Ishikawa (cell line): ENCODE measurements around the gene CREG2.

Experiments used
- CEBPB ChIP-seq: IDR thresholded peaks from 2 replicates; pipeline ENCODE4 v1.6.1; 2012
- CREB1 ChIP-seq: IDR thresholded peaks from 2 replicates; pipeline ENCODE4 v1.6.1; 2012; ENCODE audit warnings: low read depth
- EGR1 ChIP-seq: IDR thresholded peaks from 2 replicates; pipeline ENCODE4 v1.6.1; 2012
- EP300 ChIP-seq: IDR thresholded peaks from 2 replicates; pipeline ENCODE4 v1.6.1; 2012; ENCODE audit warnings: borderline replicate concordance
- FOXM1 ChIP-seq: IDR thresholded peaks from 2 replicates; pipeline ENCODE4 v1.6.1; 2012; ENCODE audit warnings: low read depth, borderline replicate concordance
- NFIC ChIP-seq: IDR thresholded peaks from 2 replicates; pipeline ENCODE4 v1.6.1; 2012
- RAD21 ChIP-seq: IDR thresholded peaks from 2 replicates; pipeline ENCODE4 v1.6.1; 2012; ENCODE audit warnings: low read depth
- TAF1 ChIP-seq: IDR thresholded peaks from 2 replicates; pipeline ENCODE4 v1.6.1; 2012; ENCODE audit warnings: low read depth, mild to moderate bottlenecking
- TCF12 ChIP-seq: IDR thresholded peaks from 2 replicates; pipeline ENCODE4 v1.6.1; 2012; ENCODE audit warnings: low read depth
- ZBTB7A ChIP-seq: IDR thresholded peaks from 2 replicates; pipeline ENCODE4 v1.6.1; 2012; ENCODE audit warnings: low read depth
- TF ChIP-seq, protein P1 (sequence below): IDR thresholded peaks from 2 replicates; pipeline ENCODE4 v1.6.1; 2012; ENCODE audit warnings: low read depth, mild to moderate bottlenecking
- TF ChIP-seq, protein P2 (sequence below): IDR thresholded peaks from 2 replicates; pipeline ENCODE4 v1.6.1; 2012
- TF ChIP-seq, protein P3 (sequence below): IDR thresholded peaks from 2 replicates; pipeline ENCODE4 v1.6.1; 2012

DNA sequence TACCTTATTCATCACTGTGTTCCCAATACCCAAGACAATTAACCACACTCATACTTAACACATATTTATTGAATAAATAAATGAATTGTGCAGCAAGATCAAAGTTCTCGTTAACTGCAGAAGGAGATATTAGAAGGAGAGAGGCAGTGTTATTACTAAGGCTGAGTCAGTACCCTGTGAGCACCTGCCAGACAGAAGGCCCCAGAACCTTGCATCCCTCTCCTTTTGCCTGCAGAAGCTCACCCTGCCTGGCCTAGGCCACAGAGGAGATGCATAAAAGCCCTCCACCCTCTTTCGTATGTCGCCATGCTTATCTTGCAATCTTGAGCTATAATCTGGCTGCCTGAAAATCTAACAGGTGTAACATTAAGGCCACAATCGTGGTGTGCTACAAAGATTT, 58.3 kb downstream of the CREG2 start:
- TF ChIP-seq FOXM1: no peak
- no peak for TF ChIP-seq NFIC
- no peak for TF ChIP-seq EP300
- TF ChIP-seq, protein P1, sequence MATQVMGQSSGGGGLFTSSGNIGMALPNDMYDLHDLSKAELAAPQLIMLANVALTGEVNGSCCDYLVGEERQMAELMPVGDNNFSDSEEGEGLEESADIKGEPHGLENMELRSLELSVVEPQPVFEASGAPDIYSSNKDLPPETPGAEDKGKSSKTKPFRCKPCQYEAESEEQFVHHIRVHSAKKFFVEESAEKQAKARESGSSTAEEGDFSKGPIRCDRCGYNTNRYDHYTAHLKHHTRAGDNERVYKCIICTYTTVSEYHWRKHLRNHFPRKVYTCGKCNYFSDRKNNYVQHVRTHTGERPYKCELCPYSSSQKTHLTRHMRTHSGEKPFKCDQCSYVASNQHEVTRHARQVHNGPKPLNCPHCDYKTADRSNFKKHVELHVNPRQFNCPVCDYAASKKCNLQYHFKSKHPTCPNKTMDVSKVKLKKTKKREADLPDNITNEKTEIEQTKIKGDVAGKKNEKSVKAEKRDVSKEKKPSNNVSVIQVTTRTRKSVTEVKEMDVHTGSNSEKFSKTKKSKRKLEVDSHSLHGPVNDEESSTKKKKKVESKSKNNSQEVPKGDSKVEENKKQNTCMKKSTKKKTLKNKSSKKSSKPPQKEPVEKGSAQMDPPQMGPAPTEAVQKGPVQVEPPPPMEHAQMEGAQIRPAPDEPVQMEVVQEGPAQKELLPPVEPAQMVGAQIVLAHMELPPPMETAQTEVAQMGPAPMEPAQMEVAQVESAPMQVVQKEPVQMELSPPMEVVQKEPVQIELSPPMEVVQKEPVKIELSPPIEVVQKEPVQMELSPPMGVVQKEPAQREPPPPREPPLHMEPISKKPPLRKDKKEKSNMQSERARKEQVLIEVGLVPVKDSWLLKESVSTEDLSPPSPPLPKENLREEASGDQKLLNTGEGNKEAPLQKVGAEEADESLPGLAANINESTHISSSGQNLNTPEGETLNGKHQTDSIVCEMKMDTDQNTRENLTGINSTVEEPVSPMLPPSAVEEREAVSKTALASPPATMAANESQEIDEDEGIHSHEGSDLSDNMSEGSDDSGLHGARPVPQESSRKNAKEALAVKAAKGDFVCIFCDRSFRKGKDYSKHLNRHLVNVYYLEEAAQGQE: no peak
- TF ChIP-seq RAD21: no peak
- no peak for TF ChIP-seq ZBTB7A
- no peak for TF ChIP-seq CREB1
- no peak for TF ChIP-seq CEBPB
- TF ChIP-seq, protein P2, sequence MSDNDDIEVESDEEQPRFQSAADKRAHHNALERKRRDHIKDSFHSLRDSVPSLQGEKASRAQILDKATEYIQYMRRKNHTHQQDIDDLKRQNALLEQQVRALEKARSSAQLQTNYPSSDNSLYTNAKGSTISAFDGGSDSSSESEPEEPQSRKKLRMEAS: no peak
- TF ChIP-seq EGR1: no peak
- no peak for TF ChIP-seq TCF12
- TF ChIP-seq, protein P3, sequence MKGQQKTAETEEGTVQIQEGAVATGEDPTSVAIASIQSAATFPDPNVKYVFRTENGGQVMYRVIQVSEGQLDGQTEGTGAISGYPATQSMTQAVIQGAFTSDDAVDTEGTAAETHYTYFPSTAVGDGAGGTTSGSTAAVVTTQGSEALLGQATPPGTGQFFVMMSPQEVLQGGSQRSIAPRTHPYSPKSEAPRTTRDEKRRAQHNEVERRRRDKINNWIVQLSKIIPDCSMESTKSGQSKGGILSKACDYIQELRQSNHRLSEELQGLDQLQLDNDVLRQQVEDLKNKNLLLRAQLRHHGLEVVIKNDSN: no peak
- no peak for TF ChIP-seq TAF1
